Cardiac muscle cell (in vitro differentiated cells and primary cell): ENCODE results near the gene DLGAP1. TPM values are rescaled to one million over a fixed set of nuclear protein-coding genes. Genes with fewer than 3 reads are reported as not detected.

Experiments used
- DNase-seq, 2 donors: peaks; one replicate each; pipeline versions ENCODE4 v3.0.0 to v3.0.0-alpha.2; 2010 to 2017; ENCODE audit warnings: low read depth in 1 of 2, low spot score in 1 of 2
- H3K27ac ChIP-seq: fragments of 200-600 bp; sonication (generic); 2 replicates; pipeline ENCODE4 v1.5.1; 2016
- H3K27me3 ChIP-seq: fragments of 200-600 bp; sonication (generic); 2 replicates; pipeline ENCODE4 v1.6.0; 2016; ENCODE audit warnings: control low read depth
- H3K36me3 ChIP-seq: fragments of 200-600 bp; sonication (generic); 2 replicates; pipeline ENCODE4 v1.5.1; 2016; ENCODE audit warnings: control low read depth
- H3K4me1 ChIP-seq: fragments of 200-600 bp; sonication (generic); 2 replicates; pipeline ENCODE4 v1.8.1; 2017; ENCODE audit warnings: low read depth, mild to moderate bottlenecking, mixed run types
- H3K4me3 ChIP-seq: fragments of 200-600 bp; sonication (generic); 2 replicates; pipeline ENCODE4 v1.5.1; 2016; ENCODE audit warnings: mild to moderate bottlenecking
- H3K9me3 ChIP-seq: fragments of 200-600 bp; sonication (generic); 2 replicates; pipeline ENCODE4 v1.5.1; 2017; ENCODE audit warnings: low read depth, mild to moderate bottlenecking, control low read depth
- polyA plus RNA-seq: library from polyadenylated mRNA; unstranded; fragments of >200 nt; fragmentation: Nextera tagmentation; extraction: Ambion mirVana; gene quantifications from 2 replicates; pipeline ENCODE4 v1.2.1, GENCODE V29; 2016
- total RNA-seq: library from RNA; depleted of rRNA; stranded (reverse); fragments of >200 nt; gene quantifications from 2 replicates; pipeline ENCODE4 v1.2.3, GENCODE V29; 2016
- TF ChIP-seq, protein P1 (sequence below): IDR thresholded peaks from 2 replicates; pipeline ENCODE4 v1.5.1; 2012; ENCODE audit warnings: low read depth, mild to moderate bottlenecking, low read length

DLGAP1 gene
- total and polyA plus RNA-seq, 2 experiments from 2014 or later: 2.5 to 7.9 TPM

DNA sequence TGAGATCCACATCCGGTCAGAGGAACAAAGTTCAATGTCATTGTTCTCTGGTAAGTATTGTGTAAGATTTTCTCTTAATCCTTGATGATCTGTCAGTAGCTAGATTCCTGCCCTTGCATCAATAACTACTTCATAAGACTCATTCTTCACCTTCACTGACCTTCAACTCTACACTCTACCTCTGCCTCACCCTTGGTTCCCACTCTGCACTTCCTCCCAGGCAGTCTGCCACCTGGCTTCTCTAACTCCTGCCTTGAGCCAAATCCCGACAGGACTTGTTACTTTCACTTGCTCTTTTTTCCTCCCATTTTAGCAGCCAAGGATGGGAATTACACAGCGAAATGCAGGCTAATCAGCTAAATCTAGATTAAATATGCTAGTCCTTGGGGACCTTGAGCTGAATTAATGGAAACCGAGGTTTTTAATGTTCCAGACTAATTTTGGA lies 190.7 kb downstream of the DLGAP1 start:
- Histone ChIP-seq H3K36me3 (no peaks in the 10 kb centered on the region), H3K4me1 (no peaks in the 10 kb centered on the region), H3K9me3 (no peaks in the 10 kb centered on the region), H3K4me3 (no peak overlapping the region), H3K27ac (no peak overlapping the region), H3K27me3 (peaks cover 67% of the 10 kb centered on the region)
- DNase-seq: no peak
- TF ChIP-seq, protein P1, sequence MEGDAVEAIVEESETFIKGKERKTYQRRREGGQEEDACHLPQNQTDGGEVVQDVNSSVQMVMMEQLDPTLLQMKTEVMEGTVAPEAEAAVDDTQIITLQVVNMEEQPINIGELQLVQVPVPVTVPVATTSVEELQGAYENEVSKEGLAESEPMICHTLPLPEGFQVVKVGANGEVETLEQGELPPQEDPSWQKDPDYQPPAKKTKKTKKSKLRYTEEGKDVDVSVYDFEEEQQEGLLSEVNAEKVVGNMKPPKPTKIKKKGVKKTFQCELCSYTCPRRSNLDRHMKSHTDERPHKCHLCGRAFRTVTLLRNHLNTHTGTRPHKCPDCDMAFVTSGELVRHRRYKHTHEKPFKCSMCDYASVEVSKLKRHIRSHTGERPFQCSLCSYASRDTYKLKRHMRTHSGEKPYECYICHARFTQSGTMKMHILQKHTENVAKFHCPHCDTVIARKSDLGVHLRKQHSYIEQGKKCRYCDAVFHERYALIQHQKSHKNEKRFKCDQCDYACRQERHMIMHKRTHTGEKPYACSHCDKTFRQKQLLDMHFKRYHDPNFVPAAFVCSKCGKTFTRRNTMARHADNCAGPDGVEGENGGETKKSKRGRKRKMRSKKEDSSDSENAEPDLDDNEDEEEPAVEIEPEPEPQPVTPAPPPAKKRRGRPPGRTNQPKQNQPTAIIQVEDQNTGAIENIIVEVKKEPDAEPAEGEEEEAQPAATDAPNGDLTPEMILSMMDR: no peak

DNA sequence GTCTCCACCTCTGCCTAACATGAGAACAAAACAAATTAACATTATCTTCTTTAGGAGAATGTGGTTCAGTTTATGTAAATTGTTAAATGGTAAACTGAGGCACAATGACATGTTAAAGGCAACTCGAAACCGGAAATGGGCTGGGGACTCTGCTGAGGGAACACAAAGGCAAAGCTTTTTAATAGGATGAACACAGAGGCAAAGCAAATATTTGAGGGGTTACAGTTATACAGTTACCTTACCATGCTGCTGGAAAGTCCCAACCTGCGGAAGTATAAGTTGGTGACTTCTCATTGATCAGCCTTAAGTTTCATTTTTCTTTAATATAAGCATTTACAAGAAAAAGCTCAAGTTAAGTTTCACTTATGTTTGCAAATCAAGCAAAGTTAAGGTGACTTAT lies 195.0 kb downstream of the DLGAP1 start:
- Histone ChIP-seq H3K9me3 (no peaks in the 10 kb centered on the region), H3K27ac (no peak overlapping the region), H3K4me3 (no peak overlapping the region), H3K27me3 (peaks cover 58% of the 10 kb centered on the region), H3K4me1 (no peaks in the 10 kb centered on the region), H3K36me3 (no peaks in the 10 kb centered on the region)
- TF ChIP-seq, protein P1: no peak
- DNase-seq: no peak

DNA sequence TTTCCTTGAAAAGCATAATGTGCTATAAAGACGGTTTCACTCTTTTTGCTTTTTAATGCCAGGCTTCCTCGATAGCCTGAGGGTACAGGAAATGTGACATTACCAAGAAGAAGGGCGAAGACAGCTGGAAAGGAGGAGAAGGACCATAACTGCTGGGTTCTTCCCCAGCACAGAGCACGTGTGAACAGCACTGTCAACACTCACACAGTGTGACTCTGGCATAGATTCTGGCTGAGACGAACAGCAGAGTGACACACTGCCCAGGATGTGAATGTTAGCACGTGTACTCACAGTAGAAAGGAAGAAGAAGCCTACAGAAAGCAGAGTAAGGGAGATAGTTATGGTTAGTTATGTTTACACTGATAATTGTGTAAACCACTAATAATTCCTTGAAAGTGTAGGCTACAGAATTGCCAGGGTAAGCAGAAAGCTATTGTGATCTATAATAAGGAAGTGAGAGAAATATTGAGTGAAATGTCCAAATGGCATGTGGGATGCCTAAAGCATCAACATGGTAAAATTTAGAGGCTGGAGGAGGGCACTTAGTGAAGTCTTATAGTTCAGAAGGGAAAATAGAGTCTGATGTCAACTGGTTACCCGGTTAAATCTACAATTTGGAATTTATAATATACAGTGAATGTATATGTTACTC lies 198.2 kb downstream of the DLGAP1 start:
- Histone ChIP-seq H3K4me3 (no peak overlapping the region), H3K4me1 (no peaks in the 10 kb centered on the region), H3K36me3 (no peaks in the 10 kb centered on the region), H3K27ac (no peak overlapping the region), H3K9me3 (no peaks in the 10 kb centered on the region), H3K27me3 (peaks cover 67% of the 10 kb centered on the region)
- TF ChIP-seq, protein P1: no peak
- DNase-seq: peak in 1 of 2 donors; percentile 76

DNA sequence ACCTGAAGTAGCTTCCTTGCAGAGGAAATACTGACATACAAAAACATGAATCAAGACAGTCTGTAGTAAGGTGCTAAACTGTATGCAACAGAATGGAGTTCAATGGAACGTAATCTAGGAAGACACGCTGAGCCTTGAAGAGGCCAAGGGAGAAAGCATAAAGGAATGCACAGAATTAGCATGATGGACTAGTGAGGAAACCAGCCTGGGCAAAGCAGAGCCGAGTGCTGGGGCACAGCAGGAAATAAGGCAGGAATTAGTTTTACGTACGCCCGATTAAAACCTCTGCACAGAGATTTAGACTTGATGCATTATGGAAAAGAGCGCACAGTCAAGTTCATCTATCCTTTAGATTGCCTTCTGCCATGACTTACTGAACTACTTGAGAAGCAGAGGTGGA lies 200.3 kb downstream of the DLGAP1 start:
- Histone ChIP-seq H3K36me3 (no peaks in the 10 kb centered on the region), H3K4me1 (no peaks in the 10 kb centered on the region), H3K27ac (no peak overlapping the region), H3K4me3 (no peak overlapping the region), H3K27me3 (peaks cover 66% of the 10 kb centered on the region), H3K9me3 (no peaks in the 10 kb centered on the region)
- DNase-seq: no peak
- TF ChIP-seq, protein P1: no peak

DNA sequence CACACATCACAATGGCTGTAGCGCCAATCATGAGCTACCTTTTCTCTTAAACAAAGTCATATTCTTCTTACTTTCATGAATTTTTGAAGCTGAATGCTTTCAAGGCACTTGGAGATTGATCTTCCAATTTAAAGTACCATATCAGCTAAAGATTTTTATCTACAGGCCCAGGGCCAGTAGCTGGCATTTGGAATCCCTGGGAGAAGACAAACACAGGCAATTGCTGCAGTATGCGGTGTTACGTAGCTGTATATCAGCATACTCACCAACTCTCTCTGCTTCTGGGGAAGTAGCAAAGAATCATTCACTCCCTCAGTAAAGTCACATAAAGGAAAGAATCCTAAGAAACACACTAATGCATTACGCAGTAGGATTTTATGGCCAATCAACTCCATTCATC lies 202.3 kb downstream of the DLGAP1 start:
- Histone ChIP-seq H3K36me3 (no peaks in the 10 kb centered on the region), H3K9me3 (no peaks in the 10 kb centered on the region), H3K27me3 (peaks cover 66% of the 10 kb centered on the region), H3K4me1 (no peaks in the 10 kb centered on the region), H3K27ac (no peak overlapping the region), H3K4me3 (no peak overlapping the region)
- TF ChIP-seq, protein P1: no peak
- DNase-seq: no peak
